ENCODE results near the gene CYP2D6.

DNA sequence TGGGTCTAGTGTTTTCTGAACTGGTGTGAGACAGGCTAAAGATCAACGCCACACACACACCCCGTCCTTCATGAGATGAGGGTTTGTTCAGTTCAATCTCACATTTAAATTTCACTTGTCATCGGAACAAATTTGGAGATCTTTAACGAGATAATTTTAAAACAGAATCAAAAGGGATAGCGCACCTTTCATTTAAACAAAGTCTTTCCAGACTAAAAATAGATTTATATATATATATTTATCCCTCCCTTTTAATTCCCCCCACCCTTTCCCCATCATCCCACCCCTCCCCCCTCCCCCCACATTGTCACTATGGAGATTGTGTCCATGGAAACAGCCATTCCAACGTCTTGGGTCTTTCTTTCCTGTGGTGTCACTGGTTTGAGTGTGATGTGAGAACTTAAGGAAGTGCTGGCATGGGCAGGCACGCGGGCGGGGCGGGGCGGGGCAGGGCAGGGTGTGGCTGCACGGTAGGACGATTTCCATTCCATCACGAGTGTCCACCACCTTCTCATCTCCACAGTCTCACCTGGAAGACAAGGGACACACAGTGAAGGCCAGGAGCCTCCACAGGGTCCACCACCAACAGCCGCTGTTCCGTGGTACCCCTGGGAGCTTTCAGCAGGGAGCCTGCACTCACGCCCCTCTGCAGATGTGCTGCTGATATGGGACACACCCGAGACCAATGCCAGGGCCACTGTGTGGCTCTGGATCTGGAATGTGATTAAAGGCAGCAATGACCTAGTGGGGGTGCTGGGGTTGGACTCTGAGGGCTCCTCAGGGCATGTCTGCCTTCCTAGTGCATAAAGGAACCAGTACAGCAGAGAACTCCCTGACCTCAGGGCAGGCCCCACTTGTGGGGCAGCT lies 30.5 kb upstream of the CYP2D6 start:
- no peak for TF ChIP-seq GATA2 (IDR thresholded peaks at IDR 0.05; ENCODE audit: low read depth, low read length)
- no peak for TF ChIP-seq GATA3 (IDR thresholded peaks at IDR 0.05; ENCODE audit: low read depth, low read length)
